Astrocyte of the cerebellum (primary cell): ENCODE measurements around the gene SHISA9.

Experiments
- DNase-seq: peaks from one replicate; pipeline ENCODE4 v3.0.0-alpha.2; 2011; ENCODE audit warnings: low read depth
- H3K4me3 ChIP-seq: 2 replicates; pipeline ENCODE4 v1.5.1; 2011; ENCODE audit warnings: mild to moderate bottlenecking, low read depth, low read length, moderate library complexity
- CTCF ChIP-seq: IDR thresholded peaks from 2 replicates; pipeline ENCODE4 v1.5.1; 2012; ENCODE audit warnings: low read length, low read depth, moderate library complexity, mild to moderate bottlenecking; ENCODE audit errors: missing control alignments
- in situ Hi-C: cut with HindIII; loops from 2 replicates; pipeline ENCODE4 v1.10.0; 2017; ENCODE audit warnings: low sequenced_read_pairs

The SHISA9 gene

GRCh38 chr16:13206606-13207005, 305.2 kb downstream of the SHISA9 start:
- no peak for DNase-seq

GRCh38 chr16:13207151-13207550, 305.8 kb downstream of the SHISA9 start:
- DNase-seq, result no peak
- TF ChIP-seq CTCF, result no peak
- in situ Hi-C loops, result no loop called here
- H3K4me3 ChIP-seq, result no peak overlapping the region

More at GRCh38 chr16:13206606-13207005, 305.2 kb downstream of the SHISA9 start:
- in situ Hi-C loops, result no loop called here
- H3K4me3 ChIP-seq, result no peak overlapping the region
- TF ChIP-seq CTCF, result no peak

GRCh38 chr16:13223666-13224065, 322.3 kb downstream of the SHISA9 start:
- no peak for DNase-seq
- in situ Hi-C loops, result no loop called here
- no peak overlapping the region for H3K4me3 ChIP-seq
- no peak for TF ChIP-seq CTCF

- DNase-seq, result no peak
- no peak for TF ChIP-seq CTCF
- in situ Hi-C loops, result no loop called here
- no peak overlapping the region for H3K4me3 ChIP-seq
Measured at GRCh38 chr16:13229039-13229438, 327.6 kb downstream of the SHISA9 start.

GRCh38 chr16:13231365-13231764, 330.0 kb downstream of the SHISA9 start:
- in situ Hi-C loops, result no loop called here
- no peak for DNase-seq
- TF ChIP-seq CTCF, result no peak
- no peak overlapping the region for H3K4me3 ChIP-seq

- H3K4me3 ChIP-seq, result no peak overlapping the region
- no peak for DNase-seq
- in situ Hi-C loops, result no loop called here
- TF ChIP-seq CTCF, result no peak
Measured at GRCh38 chr16:13234999-13235398, 333.6 kb downstream of the SHISA9 start.

GRCh38 chr16:13236308-13236707, 334.9 kb downstream of the SHISA9 start:
- DNase-seq, result no peak
- H3K4me3 ChIP-seq, result no peak overlapping the region
- in situ Hi-C loops, result no loop called here
- no peak for TF ChIP-seq CTCF
